ENCODE results near the gene SERPINA12. TPM values are rescaled to one million over a fixed set of nuclear protein-coding genes. Genes with fewer than 3 reads are reported as not detected.

The SERPINA12 gene
- total and polyA plus RNA-seq, 2 of the 13 experiments (the other 11 are each of a cell fraction or from before 2014, with no cell fraction given): 0.08 TPM; not detected in 1

GRCh38 chr14:94469261-94469660 lies 40.0 kb downstream of the SERPINA12 start:
- TF ChIP-seq USF2 (IDR thresholded peaks at IDR 0.05; ENCODE audit: low read depth, low read length) (no peak), USF2 (CRISPR knock-in tag; IDR thresholded peaks at IDR 0.05; ENCODE audit: borderline replicate concordance) (no peak), ZNF674 (CRISPR knock-in tag; IDR thresholded peaks at IDR 0.05; ENCODE audit: low read depth) (no peak), SNAI1 (CRISPR knock-in tag; IDR thresholded peaks at IDR 0.05; ENCODE audit: borderline replicate concordance) (no peak), ZMYM2 (CRISPR knock-in tag; IDR thresholded peaks at IDR 0.05) (no peak), TRIM24 (CRISPR knock-in tag; IDR thresholded peaks at IDR 0.05) (no peak)
- H3K79me2 ChIP-seq (ENCODE audit: insufficient read depth, low read length): no peaks in the 10 kb centered on the region
- no peaks in the 10 kb centered on the region for H4K20me1 ChIP-seq (ENCODE audit: insufficient read depth, low read length)
- H3K4me3 ChIP-seq (replicated peaks in 1 of 3; ENCODE audit: insufficient read depth in 1 of 3, low read depth in 2 of 3, low read length in 3 of 3): no peak overlapping the region
- WGBS (ENCODE audit: low lambda C conversion rate): 98% methylated on average over 3 of the region's 3 CpGs
- H3K27ac ChIP-seq (ENCODE audit: extremely low read length, insufficient read depth, low read length): no peak overlapping the region
- ChIA-PET CTCF (ENCODE audit: low intra/inter-chr PET ratio, low total read pairs) (no interaction called here), POLR2A (no interaction called here)
- no peak overlapping the region for H3K9ac ChIP-seq (ENCODE audit: insufficient read depth, low read depth, low read length)
- H3K36me3 ChIP-seq (replicated peaks in 1 of 2; ENCODE audit: control insufficient read depth in 1 of 2, insufficient read depth in 2 of 2, low read length in 2 of 2): no peaks in the 10 kb centered on the region
- FAIRE-seq (no peak), DNase-seq (ENCODE audit: low spot score) (no peak), ATAC-seq (no peak)
- H3K9me3 ChIP-seq (ENCODE audit: low read length): no peaks in the 10 kb centered on the region
- in situ Hi-C loops (cut with HindIII; ENCODE audit: extremely low pct_ligation_motif_present, low pct_unique_long_range_greater_than_20kb) (no loop called here), intact Hi-C loops (cut with micrococcal nuclease; ENCODE audit: unreplicated experiment) (no loop called here)
- H3K4me1 ChIP-seq (ENCODE audit: insufficient read depth, low read length): peaks cover 78% of the 10 kb centered on the region
- H3K27me3 ChIP-seq (ENCODE audit: control insufficient read depth in 1 of 2, insufficient read depth in 2 of 2, low read length in 2 of 2): no peaks in the 10 kb centered on the region
- H2AFZ ChIP-seq (ENCODE audit: low read length): no peak overlapping the region
- H3K4me2 ChIP-seq (ENCODE audit: low read depth, low read length): no peak overlapping the region
- BruUV-seq (replicated peaks): no TSS peak

Measured in HepG2 (cell line).